Measurements from ENCODE around the gene SLC34A2. TPM values are rescaled to one million over a fixed set of nuclear protein-coding genes. Genes with fewer than 3 reads are reported as not detected.

SLC34A2 gene
- total RNA-seq, 2 donors from 2014 or later: 4.2 to 6.4 TPM

- H3K27me3 Mint-ChIP-seq (ENCODE audit: insufficient read depth): no peaks in the 10 kb centered on the region
- no peak overlapping the region for H3K4me3 Mint-ChIP-seq
- Histone ChIP-seq H3K9me3 (ENCODE audit: control insufficient read depth, low read length) (no peaks in the 10 kb centered on the region), H3K36me3 (ENCODE audit: control insufficient read depth, insufficient read depth, low read length) (no peaks in the 10 kb centered on the region), H3K4me1 (ENCODE audit: control insufficient read depth, insufficient read depth, low read length) (no peaks in the 10 kb centered on the region), H3K4me3 (ENCODE audit: low read length) (no peak overlapping the region), H3K27ac (ENCODE audit: low read depth, low read length) (no peak overlapping the region), H3K9ac (ENCODE audit: extremely low read depth, low read length, poor library complexity, severe bottlenecking) (no peak overlapping the region), H3K27me3 (ENCODE audit: control insufficient read depth, insufficient read depth, low read length, poor library complexity, severe bottlenecking) (no peaks in the 10 kb centered on the region)
- H3K9me3 Mint-ChIP-seq: no peaks in the 10 kb centered on the region
- WGBS, 2 experiments (ENCODE audit: insufficient coverage in 1 of 2, insufficient read length in 1 of 2): 91 to 97% methylated on average over 9 of the region's 9 CpGs
- H3K4me1 Mint-ChIP-seq: peaks cover 6% of the 10 kb centered on the region
- DNase-seq: no peak
- H3K27ac Mint-ChIP-seq: no peak overlapping the region
- TF ChIP-seq, protein P1, sequence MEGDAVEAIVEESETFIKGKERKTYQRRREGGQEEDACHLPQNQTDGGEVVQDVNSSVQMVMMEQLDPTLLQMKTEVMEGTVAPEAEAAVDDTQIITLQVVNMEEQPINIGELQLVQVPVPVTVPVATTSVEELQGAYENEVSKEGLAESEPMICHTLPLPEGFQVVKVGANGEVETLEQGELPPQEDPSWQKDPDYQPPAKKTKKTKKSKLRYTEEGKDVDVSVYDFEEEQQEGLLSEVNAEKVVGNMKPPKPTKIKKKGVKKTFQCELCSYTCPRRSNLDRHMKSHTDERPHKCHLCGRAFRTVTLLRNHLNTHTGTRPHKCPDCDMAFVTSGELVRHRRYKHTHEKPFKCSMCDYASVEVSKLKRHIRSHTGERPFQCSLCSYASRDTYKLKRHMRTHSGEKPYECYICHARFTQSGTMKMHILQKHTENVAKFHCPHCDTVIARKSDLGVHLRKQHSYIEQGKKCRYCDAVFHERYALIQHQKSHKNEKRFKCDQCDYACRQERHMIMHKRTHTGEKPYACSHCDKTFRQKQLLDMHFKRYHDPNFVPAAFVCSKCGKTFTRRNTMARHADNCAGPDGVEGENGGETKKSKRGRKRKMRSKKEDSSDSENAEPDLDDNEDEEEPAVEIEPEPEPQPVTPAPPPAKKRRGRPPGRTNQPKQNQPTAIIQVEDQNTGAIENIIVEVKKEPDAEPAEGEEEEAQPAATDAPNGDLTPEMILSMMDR (conservative IDR thresholded peaks at IDR 0.05): no peak
- H3K36me3 Mint-ChIP-seq (ENCODE audit: low read depth): no peaks in the 10 kb centered on the region
Observed at GRCh38 chr4:25727711-25728493, 72.3 kb downstream of the SLC34A2 start.

Other genes starting within 250 kb of the SLC34A2 start
- gene SEL1L3, start 207.1 kb downstream of the SLC34A2 start, total RNA-seq: 10 to 100 TPM; 14.9 to 24.5 TPM